ENCODE measurements around the gene ATAD3B. TPM values are rescaled to one million over a fixed set of nuclear protein-coding genes. Genes with fewer than 3 reads are reported as not detected.

ATAD3B gene
- total and polyA plus RNA-seq, 10 of the 15 experiments (the other 5 are each of a cell fraction or from before 2014, with no cell fraction given): 0.03 to 38.8 (median 23.8) TPM

DNA sequence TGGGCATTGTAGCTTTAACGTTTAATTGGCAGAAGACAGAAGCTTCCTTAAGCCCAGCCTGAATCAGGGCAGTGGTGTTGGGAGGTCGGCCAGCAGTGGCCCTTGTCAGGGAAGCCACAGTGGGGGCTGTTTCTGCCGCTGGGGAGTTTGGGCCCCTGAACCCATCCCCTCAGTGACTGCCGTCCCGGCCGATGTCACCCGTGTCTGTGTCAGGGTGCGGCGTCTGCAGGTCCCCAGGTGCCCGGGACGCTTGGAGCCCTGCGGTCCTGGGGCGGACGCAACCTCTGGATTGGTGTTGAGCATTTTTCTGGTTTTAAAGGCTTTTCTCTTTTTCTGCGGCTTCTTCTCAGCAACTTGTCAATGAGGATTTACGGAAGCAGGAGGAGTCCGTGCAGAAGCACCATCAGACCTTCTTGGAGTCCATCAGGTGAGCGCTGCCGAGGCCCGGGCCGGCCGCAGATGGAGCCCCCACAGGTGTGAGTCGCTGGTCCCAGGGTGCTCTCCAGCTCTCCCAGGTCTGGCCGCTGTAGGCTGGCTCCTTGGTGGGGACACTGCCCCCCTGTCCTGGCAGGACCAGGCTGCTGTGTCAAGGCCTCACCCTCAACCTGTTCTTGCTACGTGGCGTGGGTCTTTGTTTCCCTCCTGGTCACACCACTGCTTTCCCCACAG lies 19.7 kb upstream of the ATAD3B start:
- in situ Hi-C loops (cut with MboI) (no loop called here), intact Hi-C loops (cut with micrococcal nuclease; ENCODE audit: unreplicated experiment) (no loop called here)
- Histone ChIP-seq H3K36me3 (ENCODE audit: control insufficient read depth in 2 of 2, insufficient read depth in 2 of 2, low read length in 1 of 2) (no peaks in the 10 kb centered on the region), H3K4me1 (ENCODE audit: control insufficient read depth, insufficient read depth, low read length) (no peaks in the 10 kb centered on the region), H4K20me1 (ENCODE audit: control insufficient read depth, insufficient read depth) (no peaks in the 10 kb centered on the region), H3K27ac (ENCODE audit: control insufficient read depth, insufficient read depth) (no peak overlapping the region), H3K79me2 (ENCODE audit: control insufficient read depth, insufficient read depth, low read length) (no peaks in the 10 kb centered on the region), H3K9ac (ENCODE audit: control insufficient read depth, insufficient read depth, low read length) (no peak overlapping the region), H3K4me2 (ENCODE audit: control insufficient read depth, insufficient read depth) (no peak overlapping the region), H3K9me3 (replicated peaks; ENCODE audit: control insufficient read depth, insufficient read depth, low read length) (no peaks in the 10 kb centered on the region), H3K4me3 (no peak overlapping the region), H3K27me3 (replicated peaks in 1 of 2; ENCODE audit: control insufficient read depth in 2 of 2, insufficient read depth in 2 of 2, low read length in 1 of 2) (no peaks in the 10 kb centered on the region), H2AFZ (ENCODE audit: control insufficient read depth, low read depth, low read length) (no peak overlapping the region)
- RAD21 ChIA-PET (ENCODE audit: unreplicated experiment): no interaction called here
- CTCF ChIA-PET: interaction anchor here (1.5 kb wide), 1 partner anchor 11 kb away, joined by 3 read pairs; no protein-coding TSS in a partner anchor
- FAIRE-seq: no peak
- ATAC-seq: no peak
- TF ChIP-seq RAD51 (IDR thresholded peaks at IDR 0.05) (no peak), CHD1 (IDR thresholded peaks at IDR 0.05; ENCODE audit: low read depth, low read length) (no peak), ZNF217 (IDR thresholded peaks at IDR 0.05) (no peak), SMAD5 (IDR thresholded peaks at IDR 0.05; ENCODE audit: low read depth) (no peak), PAX5 (IDR thresholded peaks at IDR 0.05; ENCODE audit: borderline replicate concordance, low read depth, low read length) (no peak), IRF5 (IDR thresholded peaks at IDR 0.05; ENCODE audit: borderline replicate concordance) (no peak), SIN3A (IDR thresholded peaks at IDR 0.05; ENCODE audit: low read depth, low read length) (no peak), E4F1 (IDR thresholded peaks at IDR 0.05; ENCODE audit: borderline replicate concordance, partially characterized antibody) (no peak), POLR2AphosphoS5 (IDR thresholded peaks at IDR 0.05; ENCODE audit: low read length) (no peak), FOXK2 (IDR thresholded peaks at IDR 0.05) (no peak), RBBP5 (conservative IDR thresholded peaks at IDR 0.05) (no peak)
- TF ChIP-seq, protein P1, sequence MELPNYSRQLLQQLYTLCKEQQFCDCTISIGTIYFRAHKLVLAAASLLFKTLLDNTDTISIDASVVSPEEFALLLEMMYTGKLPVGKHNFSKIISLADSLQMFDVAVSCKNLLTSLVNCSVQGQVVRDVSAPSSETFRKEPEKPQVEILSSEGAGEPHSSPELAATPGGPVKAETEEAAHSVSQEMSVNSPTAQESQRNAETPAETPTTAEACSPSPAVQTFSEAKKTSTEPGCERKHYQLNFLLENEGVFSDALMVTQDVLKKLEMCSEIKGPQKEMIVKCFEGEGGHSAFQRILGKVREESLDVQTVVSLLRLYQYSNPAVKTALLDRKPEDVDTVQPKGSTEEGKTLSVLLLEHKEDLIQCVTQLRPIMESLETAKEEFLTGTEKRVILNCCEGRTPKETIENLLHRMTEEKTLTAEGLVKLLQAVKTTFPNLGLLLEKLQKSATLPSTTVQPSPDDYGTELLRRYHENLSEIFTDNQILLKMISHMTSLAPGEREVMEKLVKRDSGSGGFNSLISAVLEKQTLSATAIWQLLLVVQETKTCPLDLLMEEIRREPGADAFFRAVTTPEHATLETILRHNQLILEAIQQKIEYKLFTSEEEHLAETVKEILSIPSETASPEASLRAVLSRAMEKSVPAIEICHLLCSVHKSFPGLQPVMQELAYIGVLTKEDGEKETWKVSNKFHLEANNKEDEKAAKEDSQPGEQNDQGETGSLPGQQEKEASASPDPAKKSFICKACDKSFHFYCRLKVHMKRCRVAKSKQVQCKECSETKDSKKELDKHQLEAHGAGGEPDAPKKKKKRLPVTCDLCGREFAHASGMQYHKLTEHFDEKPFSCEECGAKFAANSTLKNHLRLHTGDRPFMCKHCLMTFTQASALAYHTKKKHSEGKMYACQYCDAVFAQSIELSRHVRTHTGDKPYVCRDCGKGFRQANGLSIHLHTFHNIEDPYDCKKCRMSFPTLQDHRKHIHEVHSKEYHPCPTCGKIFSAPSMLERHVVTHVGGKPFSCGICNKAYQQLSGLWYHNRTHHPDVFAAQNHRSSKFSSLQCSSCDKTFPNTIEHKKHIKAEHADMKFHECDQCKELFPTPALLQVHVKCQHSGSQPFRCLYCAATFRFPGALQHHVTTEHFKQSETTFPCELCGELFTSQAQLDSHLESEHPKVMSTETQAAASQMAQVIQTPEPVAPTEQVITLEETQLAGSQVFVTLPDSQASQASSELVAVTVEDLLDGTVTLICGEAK (IDR thresholded peaks at IDR 0.05; ENCODE audit: borderline replicate concordance): no peak
- TF ChIP-seq, protein P2, sequence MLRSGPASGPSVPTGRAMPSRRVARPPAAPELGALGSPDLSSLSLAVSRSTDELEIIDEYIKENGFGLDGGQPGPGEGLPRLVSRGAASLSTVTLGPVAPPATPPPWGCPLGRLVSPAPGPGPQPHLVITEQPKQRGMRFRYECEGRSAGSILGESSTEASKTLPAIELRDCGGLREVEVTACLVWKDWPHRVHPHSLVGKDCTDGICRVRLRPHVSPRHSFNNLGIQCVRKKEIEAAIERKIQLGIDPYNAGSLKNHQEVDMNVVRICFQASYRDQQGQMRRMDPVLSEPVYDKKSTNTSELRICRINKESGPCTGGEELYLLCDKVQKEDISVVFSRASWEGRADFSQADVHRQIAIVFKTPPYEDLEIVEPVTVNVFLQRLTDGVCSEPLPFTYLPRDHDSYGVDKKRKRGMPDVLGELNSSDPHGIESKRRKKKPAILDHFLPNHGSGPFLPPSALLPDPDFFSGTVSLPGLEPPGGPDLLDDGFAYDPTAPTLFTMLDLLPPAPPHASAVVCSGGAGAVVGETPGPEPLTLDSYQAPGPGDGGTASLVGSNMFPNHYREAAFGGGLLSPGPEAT (IDR thresholded peaks at IDR 0.05; ENCODE audit: low read depth): no peak
- DNase-seq (ENCODE audit: low read depth, low spot score): no peak
- SMC1A ChIA-PET (ENCODE audit: uncharacterized antibody, unreplicated experiment): no interaction called here
- POLR2A ChIA-PET: no interaction called here
- WGBS (ENCODE audit: insufficient coverage, insufficient replicate concordance, low lambda C conversion rate, missing lambda C conversion rate): 60% methylated on average over 26 of the region's 26 CpGs
- BruUV-seq (replicated peaks): no TSS peak
